Adrenal gland (tissue), 12 donors: ENCODE results near the gene NAB2. TPM values are rescaled to one million over a fixed set of nuclear protein-coding genes. Genes with fewer than 3 reads are reported as not detected.

Experiments
- DNase-seq, 7 donors: peaks; one replicate each; pipeline ENCODE4 v3.0.0-alpha.2; 2019 to 2020
- H3K27ac ChIP-seq, 5 donors: fragments of 200-600 bp; sonication (generic) in 4 of 5; 1 replicate in 3 of 5; 2 replicates in 2 of 5; pipeline versions ENCODE4 v1.5.1 to v1.8.0; 2016 to 2020; ENCODE audit warnings: mild to moderate bottlenecking in 1 of 5
- H3K27me3 ChIP-seq: fragments of 200-600 bp; 2 replicates; pipeline ENCODE4 v1.8.0; 2021
- H3K36me3 ChIP-seq, 2 donors: fragments of 200-600 bp; replicated peaks in 1 of 2; 1 replicate in 1 of 2; 2 replicates in 1 of 2; pipeline versions ENCODE4 v1.5.1 to v1.8.0; 2018 to 2022
- H3K4me1 ChIP-seq, 2 donors: fragments of 200-600 bp; replicated peaks in 1 of 2; 1 replicate in 1 of 2; 2 replicates in 1 of 2; pipeline versions ENCODE4 v1.5.1 to v1.8.0; 2018 to 2021
- H3K4me3 ChIP-seq, 4 donors: fragments of 200-600 bp; sonication (generic) in 3 of 4; one replicate each; pipeline ENCODE4 v1.5.1; 2016 to 2018
- H3K9me3 ChIP-seq, 3 donors: fragments of 200-600 bp; sonication (generic) in 1 of 3; replicated peaks in 1 of 3; 1 replicate in 2 of 3; 2 replicates in 1 of 3; pipeline versions ENCODE4 v1.5.1 to v1.8.0; 2016 to 2021
- POLR2A ChIP-seq, 2 donors: fragments of 450-650 bp; IDR thresholded peaks; one replicate each; pipeline ENCODE4 v1.6.1; 2017; ENCODE audit warnings: antibody characterized with exemption in 2 of 2, mild to moderate bottlenecking in 2 of 2, moderate library complexity in 1 of 2
- WGBS, 4 donors: extraction: QIAGEN DNeasy Blood & Tissue Kit in 2 of 4; methylation state at CpG; one replicate each; pipeline versions ENCODE4 v1.1.5 to v1.1.7; 2013 to 2017; 5-methylcytosine and 5-hydroxymethylcytosine counted together
- intact Hi-C, 2 donors: fragments of 100-400 bp; cut with DNase I; formaldehyde crosslinking; loops; one replicate each; pipeline versions ENCODE4 v1.14.1 to v1.15.0; 2022 to 2023
- polyA plus RNA-seq, 3 donors: library from polyadenylated mRNA; stranded (reverse); fragments of 200-250 nt in 2 of 3; fragments of 350-450 nt in 1 of 3; fragmentation: Illumina TruSeq in 1 of 3; extraction: RNeasy Lipid Tissue Mini Kit (QIAGEN cat#74804) in 1 of 3; gene quantifications; one replicate each; pipeline ENCODE4 v1.2.3, GENCODE V29; 2013 to 2014
- total RNA-seq, 9 donors: library from RNA; depleted of rRNA in 4 of 9; stranded (reverse); fragments of >200 nt in 4 of 9; fragments of 120-200 nt in 1 of 9; fragmentation: NEBNext Ultra II Directional in 1 of 9; extraction: Animal tissue kit (Norgen Biotek cat#: 25700) in 1 of 9; gene quantifications; one replicate each; pipeline versions ENCODE4 v1.1.0 to v1.2.4, GENCODE V29; 2013 to 2023
- TF ChIP-seq, protein P1 (sequence below), 6 experiments: fragments of 450-650 bp in 4 of 6; fragments of 200-600 bp in 2 of 6; sonication (generic) in 1 of 6; IDR thresholded peaks; 1 replicate in 5 of 6; 2 replicates in 1 of 6; pipeline versions ENCODE4 v1.5.1 to v1.8.0; 2016 to 2021; ENCODE audit warnings: antibody characterized with exemption in 6 of 6, mild to moderate bottlenecking in 2 of 6, moderate library complexity in 1 of 6
- donor health status: healthy with polysubstance abuse.
- donor health status: Bipolar disorder and iron deficiency.
- donor health status: DM: yes; HTN: yes; CAD: no.
- donor health status: DM: no; HTN: no; CAD: no.
- donor health status: DM: no; HTN: no; CAD: no.
- donor health status: DM: yes; HTN: yes; CAD: no.

Gene NAB2
- total and polyA plus RNA-seq, 12 donors, result 9.4 to 64.6 (median 18.7) TPM

DNA sequence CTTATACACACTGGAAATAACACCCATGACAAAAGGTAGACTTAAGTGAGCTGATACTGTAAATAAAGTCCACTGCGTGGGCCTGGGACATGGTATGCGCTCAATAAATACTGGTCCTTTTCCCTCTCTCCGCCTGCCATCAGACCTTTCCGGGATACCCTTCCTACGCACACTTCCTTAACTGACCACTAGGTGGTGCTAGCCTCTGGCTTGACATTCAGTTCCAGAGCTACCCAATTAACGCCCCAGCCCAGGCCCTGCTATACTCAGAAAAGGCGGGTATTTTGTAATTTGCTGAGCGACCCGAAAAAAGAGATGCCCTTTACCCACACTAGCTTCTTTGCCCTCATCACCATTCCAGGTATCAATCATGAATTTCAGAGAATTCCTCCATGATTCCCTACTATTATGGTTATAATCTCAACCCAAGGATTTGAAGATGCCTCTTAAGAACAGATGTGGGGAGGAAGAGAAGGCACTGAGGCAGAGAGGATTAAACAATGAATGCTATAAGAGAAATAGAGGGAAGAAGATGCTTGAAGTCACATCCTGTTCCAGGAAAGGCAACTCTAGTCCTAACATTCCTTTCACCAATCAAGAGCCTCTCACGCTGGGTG, 35.5 kb downstream of the NAB2 start:
- DNase-seq, result peak; percentile 69 to 91 (median 81)
- no peak for TF ChIP-seq POLR2A (IDR thresholded peaks at IDR 0.05)
- TF ChIP-seq, protein P1, sequence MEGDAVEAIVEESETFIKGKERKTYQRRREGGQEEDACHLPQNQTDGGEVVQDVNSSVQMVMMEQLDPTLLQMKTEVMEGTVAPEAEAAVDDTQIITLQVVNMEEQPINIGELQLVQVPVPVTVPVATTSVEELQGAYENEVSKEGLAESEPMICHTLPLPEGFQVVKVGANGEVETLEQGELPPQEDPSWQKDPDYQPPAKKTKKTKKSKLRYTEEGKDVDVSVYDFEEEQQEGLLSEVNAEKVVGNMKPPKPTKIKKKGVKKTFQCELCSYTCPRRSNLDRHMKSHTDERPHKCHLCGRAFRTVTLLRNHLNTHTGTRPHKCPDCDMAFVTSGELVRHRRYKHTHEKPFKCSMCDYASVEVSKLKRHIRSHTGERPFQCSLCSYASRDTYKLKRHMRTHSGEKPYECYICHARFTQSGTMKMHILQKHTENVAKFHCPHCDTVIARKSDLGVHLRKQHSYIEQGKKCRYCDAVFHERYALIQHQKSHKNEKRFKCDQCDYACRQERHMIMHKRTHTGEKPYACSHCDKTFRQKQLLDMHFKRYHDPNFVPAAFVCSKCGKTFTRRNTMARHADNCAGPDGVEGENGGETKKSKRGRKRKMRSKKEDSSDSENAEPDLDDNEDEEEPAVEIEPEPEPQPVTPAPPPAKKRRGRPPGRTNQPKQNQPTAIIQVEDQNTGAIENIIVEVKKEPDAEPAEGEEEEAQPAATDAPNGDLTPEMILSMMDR (IDR thresholded peaks at IDR 0.05), result peak; percentile 93 to 97 (median 96)
- Histone ChIP-seq H3K4me1 (peaks cover 4 to 14% of the 10 kb centered on the region in 2 donors), H3K36me3 (no peaks in the 10 kb centered on the region), H3K27me3 (no peaks in the 10 kb centered on the region), H3K9me3 (no peaks in the 10 kb centered on the region), H3K27ac (no peak overlapping the region), H3K4me3 (no peak overlapping the region)
- intact Hi-C loops, result loop anchor here in 1 of 2 donors (2.0 kb wide), 1 partner anchor 54 kb away; no protein-coding TSS in a partner anchor
- WGBS, 4 donors, result 14 to 19% (median 17%) methylated on average over 10 of the region's 10 CpGs

DNA sequence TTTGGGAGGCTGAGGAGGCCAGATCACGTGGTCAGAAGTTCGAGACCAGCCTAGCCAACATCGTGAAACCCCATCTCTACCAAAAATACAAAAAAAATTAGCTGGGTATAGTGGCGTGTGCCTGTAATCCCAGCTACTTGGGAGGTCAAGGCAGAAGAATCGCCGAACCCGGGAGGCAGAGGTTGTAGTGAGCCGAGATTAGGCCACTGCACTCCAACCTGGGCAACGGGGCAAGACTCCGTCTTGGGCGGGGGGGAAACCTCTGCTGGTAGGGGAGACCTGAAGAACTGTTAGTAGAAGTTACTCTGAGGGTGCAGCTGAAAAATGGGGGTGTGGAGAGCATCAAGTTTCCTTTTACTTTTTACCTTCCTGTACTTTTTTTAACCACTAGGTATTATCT, 37.1 kb downstream of the NAB2 start:
- TF ChIP-seq, protein P1 (IDR thresholded peaks at IDR 0.05), result no peak
- intact Hi-C loops, result no loop called here
- H3K27ac ChIP-seq, result no peak overlapping the region

DNA sequence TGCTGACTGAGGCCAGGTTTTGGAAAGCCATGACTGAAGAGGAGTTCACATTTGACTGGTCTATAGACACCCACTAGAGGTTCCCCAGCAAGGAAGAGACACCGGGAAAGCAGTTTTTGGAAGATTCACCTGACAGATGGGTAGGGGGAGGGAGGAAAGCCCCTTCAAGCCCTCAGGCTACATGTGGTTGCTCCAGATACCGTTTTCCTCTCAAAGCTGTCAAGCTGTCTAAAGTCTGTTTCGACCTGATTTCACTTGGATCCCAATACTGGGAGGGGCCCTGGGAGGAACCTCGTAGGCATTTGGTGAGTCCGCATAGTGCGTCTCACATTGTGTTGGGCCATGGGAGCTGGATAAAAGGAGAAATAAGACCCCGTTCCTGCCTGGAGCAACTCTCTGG, 37.6 kb downstream of the NAB2 start:
- Histone ChIP-seq H3K27ac (peak overlapping the region; percentile 37 to 97 (median 94)), H3K27me3 (no peaks in the 10 kb centered on the region), H3K4me3 (no peak overlapping the region), H3K4me1 (peaks cover 4 to 26% of the 10 kb centered on the region in 2 donors), H3K9me3 (no peaks in the 10 kb centered on the region), H3K36me3 (no peaks in the 10 kb centered on the region)
- no peak for TF ChIP-seq POLR2A (IDR thresholded peaks at IDR 0.05)
- TF ChIP-seq, protein P1 (IDR thresholded peaks at IDR 0.05), result no peak
- intact Hi-C loops, result no loop called here
- WGBS, 4 donors, result 44 to 56% (median 51%) methylated on average over 7 of the region's 7 CpGs
- DNase-seq, result no peak

More for the DNA sequence above, 37.1 kb downstream of the NAB2 start:
- no peak for DNase-seq
- Histone ChIP-seq H3K4me3 (no peak overlapping the region), H3K4me1 (peaks cover 4 to 21% of the 10 kb centered on the region in 2 donors), H3K9me3 (no peaks in the 10 kb centered on the region), H3K27me3 (no peaks in the 10 kb centered on the region), H3K36me3 (no peaks in the 10 kb centered on the region)
- 89 to 95% (median 92%) methylated on average over 11 of the region's 11 CpGs for WGBS, 4 donors

DNA sequence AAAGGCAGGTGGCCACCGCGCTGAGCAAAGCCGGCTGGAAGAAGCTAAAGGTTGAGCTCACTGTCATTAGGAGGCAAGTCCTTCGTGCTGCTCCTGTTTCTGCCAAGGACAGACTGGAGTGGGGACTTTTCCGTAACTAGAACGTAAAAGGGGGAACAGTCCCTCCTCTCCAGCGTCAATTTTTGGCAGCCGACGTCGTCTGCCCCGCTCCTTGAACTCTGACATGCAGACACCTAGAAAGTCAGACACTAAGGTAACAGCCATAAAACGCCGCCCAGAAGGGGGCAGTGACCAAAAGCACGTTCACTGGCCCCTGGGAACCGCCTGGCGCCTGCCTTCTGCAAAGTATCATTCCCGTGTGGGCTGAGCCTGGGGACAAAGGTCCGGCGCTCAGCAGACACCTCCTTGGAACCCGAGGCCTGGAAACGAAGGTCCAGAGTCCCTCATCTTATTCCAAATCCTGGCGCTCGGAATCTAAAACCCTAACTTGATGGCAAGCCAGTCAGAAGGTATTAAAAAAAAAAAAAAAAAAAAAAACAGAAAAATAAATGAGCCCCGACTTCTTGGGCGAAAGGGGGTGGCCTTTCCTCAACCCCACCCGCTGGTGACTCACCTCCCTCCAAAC, 38.3 kb downstream of the NAB2 start:
- H3K36me3 ChIP-seq, result no peaks in the 10 kb centered on the region
- WGBS, 4 donors, result 2 to 4% (median 3%) methylated on average over 24 to 26 of the region's 26 CpGs
- H3K27ac ChIP-seq, result peak overlapping the region; percentile 37 to 97 (median 94)
- DNase-seq, result peak; percentile 78 to 91 (median 85)
- no peaks in the 10 kb centered on the region for H3K27me3 ChIP-seq
- peak overlapping the region in 2 of 4 donors; percentile 73 to 84 for H3K4me3 ChIP-seq
- peak in 1 of 2 donors; percentile 62 for TF ChIP-seq POLR2A (IDR thresholded peaks at IDR 0.05)
- TF ChIP-seq, protein P1 (IDR thresholded peaks at IDR 0.05), result peak in 4 of 6 experiments; percentile 28 to 41 (median 32)
- no peaks in the 10 kb centered on the region for H3K9me3 ChIP-seq
- intact Hi-C loops, result no loop called here
- H3K4me1 ChIP-seq, result peaks cover 4 to 32% of the 10 kb centered on the region in 2 donors
